ENCODE measurements around the gene DCUN1D2.

Gene DCUN1D2

DNA sequence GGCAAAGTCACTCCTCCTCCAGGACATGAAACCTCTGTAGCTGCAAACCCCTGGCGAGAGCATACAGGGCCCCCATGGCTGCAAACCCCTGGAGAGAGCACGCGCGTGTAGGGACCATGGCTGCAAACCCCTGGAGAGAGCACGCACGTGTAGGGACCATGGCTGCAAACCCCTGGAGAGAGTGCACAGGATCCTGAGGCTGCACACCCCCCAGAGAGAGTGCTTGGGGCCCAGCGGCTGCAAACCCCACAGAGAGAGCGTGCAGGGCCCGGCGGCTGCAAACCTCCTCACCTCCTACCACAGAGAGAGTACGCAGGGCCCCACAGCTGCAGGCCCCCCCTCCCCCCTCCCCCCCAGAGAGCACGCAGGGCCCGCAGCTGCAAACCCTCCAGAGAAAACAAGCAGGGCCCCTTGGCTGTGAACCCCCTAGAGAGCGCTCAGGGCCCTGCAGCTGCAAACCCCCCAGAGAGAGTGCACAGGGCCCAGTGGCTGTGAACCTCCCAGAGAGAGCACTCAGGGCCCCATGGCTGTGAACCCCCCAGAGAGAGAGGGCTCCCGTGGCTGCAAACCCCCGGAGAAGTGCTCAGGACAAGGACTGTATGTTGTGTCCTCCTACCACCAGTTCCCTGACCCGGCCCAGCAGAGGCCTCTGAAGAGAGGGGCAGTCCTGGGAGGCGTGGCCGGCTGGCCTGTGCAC lies 44.6 kb downstream of the DCUN1D2 start:
- no peak for TF ChIP-seq CTCF (conservative IDR thresholded peaks at IDR 0.05; ENCODE audit: low read depth, low read length)
- H2AFZ ChIP-seq (ENCODE audit: low read depth), result peak overlapping the region; percentile 53
- no peak overlapping the region for H3K4me3 ChIP-seq (IDR thresholded peaks at IDR 0.05; ENCODE audit: insufficient read depth, low read depth, low read length)
- no peaks in the 10 kb centered on the region for H3K27me3 ChIP-seq (ENCODE audit: insufficient read depth, low read depth)
- peak overlapping the region; percentile 85 for H3K27ac ChIP-seq
- H3K79me2 ChIP-seq (ENCODE audit: insufficient read depth, low read depth), result no peaks in the 10 kb centered on the region
- H3K4me2 ChIP-seq, result peak overlapping the region; percentile 66; the same call in 1 of the 2 replicates
- H3K36me3 ChIP-seq (ENCODE audit: insufficient read depth), result no peaks in the 10 kb centered on the region
- H3K4me1 ChIP-seq (ENCODE audit: low read depth, poor library complexity, severe bottlenecking), result peaks cover 33% of the 10 kb centered on the region
- H3K9ac ChIP-seq, result peak overlapping the region; percentile 53; the same call in 1 of the 2 replicates
- no peaks in the 10 kb centered on the region for H4K20me1 ChIP-seq (ENCODE audit: insufficient read depth)

- no peak overlapping the region for H3K4me3 ChIP-seq (IDR thresholded peaks at IDR 0.05; ENCODE audit: insufficient read depth, low read depth, low read length)
- H2AFZ ChIP-seq (ENCODE audit: low read depth), result no peak overlapping the region
- no peaks in the 10 kb centered on the region for H3K79me2 ChIP-seq (ENCODE audit: insufficient read depth, low read depth)
- peaks cover 25% of the 10 kb centered on the region for H3K4me1 ChIP-seq (ENCODE audit: low read depth, poor library complexity, severe bottlenecking)
- no peaks in the 10 kb centered on the region for H3K27me3 ChIP-seq (ENCODE audit: insufficient read depth, low read depth)
- no peaks in the 10 kb centered on the region for H3K36me3 ChIP-seq (ENCODE audit: insufficient read depth)
- no peak overlapping the region for H3K4me2 ChIP-seq
- H3K27ac ChIP-seq, result no peak overlapping the region; the same call in 1 of the 2 replicates
- H3K9ac ChIP-seq, result no peak overlapping the region
- no peak for TF ChIP-seq CTCF (conservative IDR thresholded peaks at IDR 0.05; ENCODE audit: low read depth, low read length)
- H4K20me1 ChIP-seq (ENCODE audit: insufficient read depth), result no peaks in the 10 kb centered on the region
Measured at GRCh38 chr13:113443991-113444390, 46.5 kb downstream of the DCUN1D2 start.

- no peaks in the 10 kb centered on the region for H4K20me1 ChIP-seq (ENCODE audit: insufficient read depth)
- H3K4me1 ChIP-seq (ENCODE audit: low read depth, poor library complexity, severe bottlenecking), result peaks cover 25% of the 10 kb centered on the region
- H3K9ac ChIP-seq, result no peak overlapping the region
- H3K79me2 ChIP-seq (ENCODE audit: insufficient read depth, low read depth), result no peaks in the 10 kb centered on the region
- H3K36me3 ChIP-seq (ENCODE audit: insufficient read depth), result no peaks in the 10 kb centered on the region
- TF ChIP-seq CTCF (conservative IDR thresholded peaks at IDR 0.05; ENCODE audit: low read depth, low read length), result no peak
- H2AFZ ChIP-seq (ENCODE audit: low read depth), result no peak overlapping the region
- no peak overlapping the region for H3K27ac ChIP-seq
- no peak overlapping the region for H3K4me3 ChIP-seq (IDR thresholded peaks at IDR 0.05; ENCODE audit: insufficient read depth, low read depth, low read length)
- no peak overlapping the region for H3K4me2 ChIP-seq
- no peaks in the 10 kb centered on the region for H3K27me3 ChIP-seq (ENCODE audit: insufficient read depth, low read depth)
Measured at GRCh38 chr13:113442985-113443362, 47.5 kb downstream of the DCUN1D2 start.

DNA sequence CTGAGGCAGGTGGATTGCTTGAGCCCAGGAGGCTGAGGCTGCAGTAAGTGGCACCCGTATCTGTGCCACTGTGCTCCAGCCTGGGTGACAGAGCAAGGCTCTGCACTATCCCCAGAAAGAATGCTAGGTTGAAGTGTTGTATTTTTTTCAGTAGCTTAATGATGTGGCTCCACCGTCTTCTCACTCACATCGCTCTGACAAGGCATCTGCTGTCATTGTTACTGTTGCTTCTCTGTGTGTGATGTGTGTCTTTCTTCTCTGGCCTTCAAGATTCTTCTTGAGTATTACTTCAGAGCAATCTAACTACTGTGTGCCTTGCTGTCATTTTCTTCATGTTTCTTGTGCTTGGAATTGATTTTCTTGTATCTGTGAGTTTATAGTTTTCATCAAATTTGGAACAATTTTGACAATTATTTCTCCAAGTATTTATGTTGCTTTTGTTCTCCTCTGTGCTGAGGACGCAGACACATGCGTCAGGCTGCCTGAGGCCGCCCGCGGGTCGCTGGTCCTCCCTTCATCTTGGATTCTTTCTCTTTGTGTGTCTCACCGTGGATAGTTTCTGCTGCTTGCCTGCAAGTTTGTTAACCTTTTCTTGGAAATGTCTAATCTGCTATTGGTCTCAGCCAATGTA lies 48.0 kb downstream of the DCUN1D2 start:
- Histone ChIP-seq H3K27ac (no peak overlapping the region), H3K9ac (no peak overlapping the region), H3K27me3 (ENCODE audit: insufficient read depth, low read depth) (no peaks in the 10 kb centered on the region), H4K20me1 (ENCODE audit: insufficient read depth) (no peaks in the 10 kb centered on the region), H2AFZ (ENCODE audit: low read depth) (no peak overlapping the region), H3K36me3 (ENCODE audit: insufficient read depth) (no peaks in the 10 kb centered on the region), H3K4me1 (ENCODE audit: low read depth, poor library complexity, severe bottlenecking) (peaks cover 25% of the 10 kb centered on the region), H3K79me2 (ENCODE audit: insufficient read depth, low read depth) (no peaks in the 10 kb centered on the region), H3K4me2 (no peak overlapping the region), H3K4me3 (IDR thresholded peaks at IDR 0.05; ENCODE audit: insufficient read depth, low read depth, low read length) (no peak overlapping the region)
- no peak for TF ChIP-seq CTCF (conservative IDR thresholded peaks at IDR 0.05; ENCODE audit: low read depth, low read length)
